HepG2 (cell line): ENCODE data around the gene PLXNA3. TPM values are rescaled to one million over a fixed set of nuclear protein-coding genes. Genes with fewer than 3 reads are reported as not detected.

Experiments used
- ATAC-seq: fragments of 200-7000 bp; cut with Tn5 transposase; 3 replicates; pipeline ENCODE4 v1.9.1; 2020; ENCODE audit warnings: mild to moderate bottlenecking, moderate library complexity
- BruUV-seq: library from RNA; stranded (reverse); fragments of 400-500 nt; replicated peaks from 2 replicates; lab custom pipeline; 2021; lab: Mats Ljungman, UMichigan
- CTCF ChIA-PET: fragments of 300-600 bp; formaldehyde crosslinking; extraction: SDS; loops from one replicate; lab custom pipeline; 2021; ENCODE audit warnings: low total read pairs, inconsistent platforms, low intra/inter-chr PET ratio; lab: Yijun Ruan, JAX
- POLR2A ChIA-PET: fragments of 350-600 bp; sonication (Branson Sonifier 250); formaldehyde crosslinking; loops from one replicate; lab custom pipeline; 2020; ENCODE audit warnings: antibody characterized with exemption, inconsistent platforms; lab: Yijun Ruan, JAX
- DNase-seq: peaks from one replicate; pipeline ENCODE4 v3.0.0-alpha.2; 2015; ENCODE audit warnings: low spot score
- FAIRE-seq: peaks from 3 replicates; lab custom pipeline; 2011; peaks lifted over from hg19 to GRCh38; lab: Jason Lieb, UNC
- H2AFZ ChIP-seq: one replicate; pipeline ENCODE4 v1.6.1; 2011; ENCODE audit warnings: low read length, inconsistent platforms
- H3K27ac ChIP-seq: fragments of 300-600 bp; 3 replicates; pipeline ENCODE4 v1.8.0; 2011; ENCODE audit warnings: mixed run types, mild to moderate bottlenecking, mixed read lengths, low read length, inconsistent platforms; ENCODE audit not compliant: insufficient read depth; ENCODE audit errors: extremely low read length
- H3K27me3 ChIP-seq, 2 experiments: fragments of 200-600 bp in 1 of 2; 2 replicates in 1 of 2; 3 replicates in 1 of 2; pipeline versions ENCODE4 v1.6.0 to v1.8.0; 2011; ENCODE audit warnings: low read length in 2 of 2, mild to moderate bottlenecking in 2 of 2, moderate library complexity in 2 of 2, inconsistent platforms in 1 of 2; ENCODE audit not compliant: insufficient read depth in 2 of 2, control insufficient read depth in 1 of 2
- H3K36me3 ChIP-seq, 2 experiments: fragments of 200-600 bp in 1 of 2; replicated peaks in 1 of 2; 2 replicates in 1 of 2; 3 replicates in 1 of 2; pipeline versions ENCODE4 v1.5.1 to v1.8.0; 2011; ENCODE audit warnings: low read length in 2 of 2, inconsistent platforms in 1 of 2; ENCODE audit not compliant: insufficient read depth in 2 of 2, control insufficient read depth in 1 of 2
- H3K4me1 ChIP-seq: 2 replicates; pipeline ENCODE4 v1.5.1; 2012; ENCODE audit warnings: low read length, inconsistent platforms; ENCODE audit not compliant: insufficient read depth
- H3K4me2 ChIP-seq: 2 replicates; pipeline ENCODE4 v1.6.0; 2011; ENCODE audit warnings: low read depth, low read length, inconsistent platforms
- H3K4me3 ChIP-seq, 3 experiments: fragments of 200-600 bp in 1 of 3; sonication (generic), shearing (Covaris generic) in 1 of 3; replicated peaks in 1 of 3; 2 replicates each; pipeline ENCODE4 v1.5.1; 2011 to 2016; ENCODE audit warnings: low read length in 3 of 3, inconsistent platforms in 2 of 3, low read depth in 2 of 3, mild to moderate bottlenecking in 2 of 3, control low read depth in 1 of 3, mixed read lengths in 1 of 3; ENCODE audit not compliant: insufficient read depth in 1 of 3
- H3K79me2 ChIP-seq: one replicate; pipeline ENCODE4 v1.6.1; 2011; ENCODE audit warnings: low read length, inconsistent platforms; ENCODE audit not compliant: insufficient read depth
- H3K9ac ChIP-seq: 2 replicates; pipeline ENCODE4 v1.6.0; 2011; ENCODE audit warnings: mild to moderate bottlenecking, low read depth, low read length, inconsistent platforms; ENCODE audit not compliant: insufficient read depth
- H3K9me3 ChIP-seq: 2 replicates; pipeline ENCODE4 v1.5.1; 2012; ENCODE audit warnings: mild to moderate bottlenecking, low read length
- H4K20me1 ChIP-seq: 2 replicates; pipeline ENCODE4 v1.6.0; 2011; ENCODE audit warnings: inconsistent platforms, mild to moderate bottlenecking, low read length, moderate library complexity; ENCODE audit not compliant: insufficient read depth
- CREB1 ChIP-seq, 2 experiments: fragments of 450-650 bp in 1 of 2; IDR thresholded peaks; 2 replicates each; pipeline ENCODE4 v1.6.1; 2016 to 2017; ENCODE audit warnings: control low read depth in 1 of 2, mild to moderate bottlenecking in 1 of 2, missing compliant biosample characterization in 1 of 2, missing genetic modification characterization in 1 of 2
- HOXA3 ChIP-seq: sonication (generic); formaldehyde crosslinking; IDR thresholded peaks from 2 replicates; pipeline ENCODE4 v1.5.0; 2020; ENCODE audit warnings: missing genetic modification reagents
- KDM5B ChIP-seq: sonication (generic); formaldehyde crosslinking; IDR thresholded peaks from 2 replicates; pipeline ENCODE4 v1.4.0; 2020; ENCODE audit warnings: missing genetic modification reagents, mild to moderate bottlenecking, borderline replicate concordance
- KLF13 ChIP-seq: sonication (generic); formaldehyde crosslinking; IDR thresholded peaks from 2 replicates; pipeline ENCODE4 v1.4.0; 2020; ENCODE audit warnings: mild to moderate bottlenecking, missing genetic modification reagents
- MBD4 ChIP-seq: IDR thresholded peaks from 2 replicates; pipeline ENCODE4 v1.6.1; 2012; ENCODE audit warnings: low read length, inconsistent platforms, borderline replicate concordance
- NCOA5 ChIP-seq: sonication (generic); formaldehyde crosslinking; IDR thresholded peaks from 2 replicates; pipeline ENCODE4 v1.4.0; 2020; ENCODE audit warnings: missing genetic modification reagents
- SALL2 ChIP-seq: sonication (generic); formaldehyde crosslinking; IDR thresholded peaks from 2 replicates; pipeline ENCODE4 v1.8.1; 2023; ENCODE audit warnings: mild to moderate bottlenecking, missing genetic modification reagents, inconsistent platforms
- SETDB1 ChIP-seq: sonication (generic); formaldehyde crosslinking; IDR thresholded peaks from 2 replicates; pipeline ENCODE4 v1.5.1; 2020; ENCODE audit warnings: missing genetic modification reagents, mild to moderate bottlenecking, borderline replicate concordance
- TFAP4 ChIP-seq: sonication (generic); IDR thresholded peaks from 2 replicates; pipeline ENCODE4 v1.6.1; 2016; ENCODE audit warnings: low read depth, borderline replicate concordance
- UBTF ChIP-seq: sonication (generic); formaldehyde crosslinking; IDR thresholded peaks from 2 replicates; pipeline ENCODE4 v1.4.0; 2020; ENCODE audit warnings: mild to moderate bottlenecking, missing genetic modification reagents
- ZBTB3 ChIP-seq: sonication (generic); formaldehyde crosslinking; IDR thresholded peaks from 2 replicates; pipeline ENCODE4 v1.4.0; 2020; ENCODE audit warnings: low read depth, mild to moderate bottlenecking, moderate library complexity, missing genetic modification reagents, borderline replicate concordance
- ZFP90 ChIP-seq: sonication (generic); formaldehyde crosslinking; IDR thresholded peaks from 2 replicates; pipeline ENCODE4 v1.8.0; 2022; ENCODE audit warnings: missing genetic modification reagents, mild to moderate bottlenecking, inconsistent platforms, borderline replicate concordance
- ZNF432 ChIP-seq: sonication (generic); formaldehyde crosslinking; IDR thresholded peaks from 2 replicates; pipeline ENCODE4 v1.5.0; 2020; ENCODE audit warnings: missing genetic modification reagents, mild to moderate bottlenecking, borderline replicate concordance
- ZNF552 ChIP-seq: sonication (generic); formaldehyde crosslinking; IDR thresholded peaks from 2 replicates; pipeline ENCODE4 v1.9.0; 2022; ENCODE audit warnings: missing genetic modification reagents, mild to moderate bottlenecking, borderline replicate concordance
- ZNF563 ChIP-seq: sonication (generic); formaldehyde crosslinking; IDR thresholded peaks from 2 replicates; pipeline ENCODE4 v1.8.0; 2022; ENCODE audit warnings: mild to moderate bottlenecking, moderate library complexity, missing genetic modification reagents
- ZNF687 ChIP-seq: sonication (generic); formaldehyde crosslinking; IDR thresholded peaks from 2 replicates; pipeline ENCODE4 v1.5.1; 2020; ENCODE audit warnings: mild to moderate bottlenecking, missing genetic modification reagents, moderate library complexity
- WGBS: methylation state at CpG from one replicate; pipeline ENCODE4 v1.1.6; 2017; ENCODE audit warnings: low lambda C conversion rate; 5-methylcytosine and 5-hydroxymethylcytosine counted together
- in situ Hi-C: cut with HindIII; loops from 2 replicates; pipeline ENCODE4 v1.10.0; 2017; ENCODE audit warnings: low pct_unique_long_range_greater_than_20kb; ENCODE audit not compliant: extremely low pct_ligation_motif_present
- intact Hi-C: fragments of 100-400 bp; cut with micrococcal nuclease; formaldehyde crosslinking; loops from one replicate; pipeline ENCODE4 v1.10.0; 2022; ENCODE audit not compliant: unreplicated experiment
- polyA plus RNA-seq, 8 experiments: library from polyadenylated mRNA; depleted of rRNA in 3 of 8; stranded (reverse) in 7 of 8; unstranded in 1 of 8; fragments of >200 nt; fragmentation: Illumina TruSeq in 4 of 8; extraction: Trizol in 4 of 8; gene quantifications; 2 replicates each; pipeline versions ENCODE4 v1.2.1 to v1.2.3, GENCODE V29; 2011 to 2016; ENCODE audit warnings: low read depth in 4 of 8, missing spikeins in 1 of 8, mixed read lengths in 1 of 8; ENCODE audit not compliant: insufficient read depth in 1 of 8
- total RNA-seq, 5 experiments: library from RNA; depleted of rRNA; stranded (reverse); fragments of >200 nt; fragmentation: Illumina TruSeq; extraction: Trizol; gene quantifications; 2 replicates each; pipeline ENCODE4 v1.2.3, GENCODE V29; 2016; ENCODE audit warnings: low read depth in 1 of 5

Gene PLXNA3
- total and polyA plus RNA-seq, 2 of the 13 experiments (the other 11 are each of a cell fraction or from before 2014, with no cell fraction given) = 5.8 to 20.6 TPM

- Histone ChIP-seq H3K9me3 (no peaks in the 10 kb centered on the region), H3K79me2 (peaks cover 2% of the 10 kb centered on the region), H4K20me1 (no peaks in the 10 kb centered on the region), H3K36me3 (peaks cover 0 to 2% of the 10 kb centered on the region in 2 experiments; a peak in 2 of 5 replicates), H2AFZ (no peak within 1 kb of the TSS), H3K27ac (no peak within 1 kb of the TSS), H3K4me3 (peak within 1 kb of the TSS; percentile 40 to 75 (median 65)), H3K4me2 (peak within 1 kb of the TSS; percentile 71), H3K9ac (peak within 1 kb of the TSS; percentile 78), H3K27me3 (no peaks in the 10 kb centered on the region), H3K4me1 (peaks cover 11% of the 10 kb centered on the region)
- no peak for DNase-seq
- FAIRE-seq = no peak
- in situ Hi-C loops (no loop called here), intact Hi-C loops (no loop called here)
- WGBS = no CpG with 5 or more reads among the region's 94 CpGs
- ATAC-seq = peak; percentile 84
- ChIA-PET POLR2A (interaction anchor here (0.6 to 1.6 kb wide), 3 partner anchors 16 to 80 kb away, joined by 4 to 6 read pairs (median 4); partner anchors contain the start of genes ATP6AP1 and SLC10A3), CTCF (no interaction called here)
- BruUV-seq = no TSS peak
- TF ChIP-seq ZFP90 = no peak
- TF ChIP-seq SETDB1 (CRISPR knock-in tag) = no peak
- TF ChIP-seq ZNF563 (CRISPR knock-in tag) = 0 out of 2 replicates have a peak, but pooled peaks have one; percentile 40
- peak; percentile 34; the same call in 1 of the 2 replicates for TF ChIP-seq UBTF
- TF ChIP-seq ZNF687 (CRISPR knock-in tag) = peak; percentile 76
- TF ChIP-seq KDM5B (CRISPR knock-in tag) = 0 out of 2 replicates have a peak, but pooled peaks have one; percentile 16
- TF ChIP-seq ZNF552 (CRISPR knock-in tag) = no peak
- no peak for TF ChIP-seq ZNF432 (CRISPR knock-in tag)
- TF ChIP-seq CREB1 (IDR thresholded peaks at IDR 0.05) = peak; percentile 80; the same call in 1 of the 2 replicates
- no peak for TF ChIP-seq CREB1 (CRISPR knock-in tag; IDR thresholded peaks at IDR 0.05)
- TF ChIP-seq ZBTB3 (CRISPR knock-in tag) = no peak
- TF ChIP-seq TFAP4 = peak; percentile 61; the same call in 1 of the 2 replicates
- no peak for TF ChIP-seq NCOA5
- TF ChIP-seq SALL2 (CRISPR knock-in tag) = no peak
- 0 out of 2 replicates have a peak, but pooled peaks have one; percentile 8 for TF ChIP-seq HOXA3 (CRISPR knock-in tag)
- no peak for TF ChIP-seq MBD4
- TF ChIP-seq KLF13 = no peak
These were observed 13.9 kb upstream of the PLXNA3 start, which contains the start of gene FAM50A for GRCh38 chrX:154443992-154444754. Gene FAM50A, plus strand, starts transcription at chrX:154444141. Its CDS starts 95 bp downstream, at chrX:154444236.
